ENCODE results near the gene TSEN2.

TSEN2 gene

DNA sequence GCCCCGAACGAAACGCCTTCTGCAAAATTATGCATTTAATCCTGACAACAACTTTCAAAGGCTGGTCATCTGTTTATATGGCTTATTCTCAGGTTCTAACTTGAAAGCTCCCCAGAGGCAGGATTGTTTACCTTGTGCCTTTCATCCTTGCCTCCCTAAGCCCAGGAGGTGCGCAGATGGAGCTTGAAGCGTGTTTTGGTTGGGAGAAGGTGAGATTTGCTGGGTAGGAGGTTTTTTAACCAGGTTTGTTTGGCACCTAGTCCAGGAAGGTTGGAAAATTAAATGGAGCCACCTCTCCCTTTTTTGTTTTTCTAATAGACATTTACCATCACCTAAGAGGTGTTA lies 675 bp downstream of the TSEN2 start:
- DNase-seq (ENCODE audit: insufficient read length, low spot score) (no peak), FAIRE-seq (no peak)
- TF ChIP-seq, protein P1, sequence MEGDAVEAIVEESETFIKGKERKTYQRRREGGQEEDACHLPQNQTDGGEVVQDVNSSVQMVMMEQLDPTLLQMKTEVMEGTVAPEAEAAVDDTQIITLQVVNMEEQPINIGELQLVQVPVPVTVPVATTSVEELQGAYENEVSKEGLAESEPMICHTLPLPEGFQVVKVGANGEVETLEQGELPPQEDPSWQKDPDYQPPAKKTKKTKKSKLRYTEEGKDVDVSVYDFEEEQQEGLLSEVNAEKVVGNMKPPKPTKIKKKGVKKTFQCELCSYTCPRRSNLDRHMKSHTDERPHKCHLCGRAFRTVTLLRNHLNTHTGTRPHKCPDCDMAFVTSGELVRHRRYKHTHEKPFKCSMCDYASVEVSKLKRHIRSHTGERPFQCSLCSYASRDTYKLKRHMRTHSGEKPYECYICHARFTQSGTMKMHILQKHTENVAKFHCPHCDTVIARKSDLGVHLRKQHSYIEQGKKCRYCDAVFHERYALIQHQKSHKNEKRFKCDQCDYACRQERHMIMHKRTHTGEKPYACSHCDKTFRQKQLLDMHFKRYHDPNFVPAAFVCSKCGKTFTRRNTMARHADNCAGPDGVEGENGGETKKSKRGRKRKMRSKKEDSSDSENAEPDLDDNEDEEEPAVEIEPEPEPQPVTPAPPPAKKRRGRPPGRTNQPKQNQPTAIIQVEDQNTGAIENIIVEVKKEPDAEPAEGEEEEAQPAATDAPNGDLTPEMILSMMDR (IDR thresholded peaks at IDR 0.05; ENCODE audit: insufficient read depth, missing control alignments) = no peak

DNA sequence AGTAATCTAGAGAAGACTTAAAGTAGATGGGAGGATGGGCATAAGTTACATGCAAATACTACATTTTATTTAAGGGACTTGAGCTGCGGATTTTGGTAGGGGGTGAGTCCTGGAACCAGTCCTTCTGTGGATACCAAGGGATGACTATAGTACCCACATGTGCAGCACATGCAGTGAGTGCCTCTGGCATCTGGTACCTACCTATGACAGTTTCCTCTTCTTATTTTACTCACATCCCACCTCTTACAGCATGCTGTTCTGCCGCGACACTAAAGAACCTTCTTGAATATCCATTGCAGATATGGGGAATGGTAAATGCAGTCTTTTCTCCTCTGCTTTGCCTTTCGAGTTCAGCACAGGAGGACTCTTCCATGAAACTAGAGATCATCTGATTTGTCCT lies 1.7 kb downstream of the TSEN2 start:
- FAIRE-seq (no peak), DNase-seq (ENCODE audit: insufficient read length, low spot score) (no peak)
- TF ChIP-seq, protein P1 (IDR thresholded peaks at IDR 0.05; ENCODE audit: insufficient read depth, missing control alignments) = no peak

DNA sequence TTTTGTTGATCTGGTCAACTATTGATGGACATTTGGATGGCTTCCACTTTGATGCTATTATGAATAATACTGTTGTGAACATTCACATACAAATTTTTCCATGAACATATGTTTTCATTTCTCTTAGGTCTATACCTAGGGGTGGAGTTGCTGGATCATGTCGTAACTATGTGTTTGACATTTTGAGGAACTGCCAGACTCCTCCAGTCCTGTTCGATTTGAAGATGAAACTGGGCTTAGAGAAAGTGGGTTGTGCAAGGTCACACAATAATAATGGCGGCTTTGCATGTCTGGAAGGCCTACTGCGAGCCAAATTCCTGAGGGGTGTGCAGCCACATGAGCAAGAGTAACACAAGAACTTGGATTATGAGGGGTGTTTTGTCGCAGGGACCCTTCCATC lies 2.6 kb downstream of the TSEN2 start:
- FAIRE-seq (no peak), DNase-seq (ENCODE audit: insufficient read length, low spot score) (no peak)
- TF ChIP-seq, protein P1 (IDR thresholded peaks at IDR 0.05; ENCODE audit: insufficient read depth, missing control alignments) = no peak

DNA sequence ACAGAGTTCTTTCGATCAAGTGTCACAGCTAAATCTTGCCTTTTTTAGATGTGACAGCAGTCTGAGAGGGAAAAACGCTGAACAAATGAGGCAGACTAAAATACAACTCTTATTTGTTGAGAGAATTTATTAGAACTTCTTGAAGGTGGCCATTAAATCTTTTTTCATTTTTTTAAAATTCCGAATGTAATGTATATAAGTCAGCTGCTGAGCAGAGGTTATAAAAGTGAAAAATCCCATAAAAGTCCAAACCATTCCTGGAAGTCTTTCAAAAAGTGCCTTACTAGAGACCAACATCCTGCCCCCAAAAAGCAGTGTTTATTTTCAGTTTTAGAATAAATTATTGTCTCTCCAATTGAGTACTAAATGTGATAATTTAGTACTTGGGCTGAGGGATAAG lies 3.1 kb downstream of the TSEN2 start:
- FAIRE-seq (no peak), DNase-seq (ENCODE audit: insufficient read length, low spot score) (no peak)
- TF ChIP-seq, protein P1 (IDR thresholded peaks at IDR 0.05; ENCODE audit: insufficient read depth, missing control alignments) = no peak

DNA sequence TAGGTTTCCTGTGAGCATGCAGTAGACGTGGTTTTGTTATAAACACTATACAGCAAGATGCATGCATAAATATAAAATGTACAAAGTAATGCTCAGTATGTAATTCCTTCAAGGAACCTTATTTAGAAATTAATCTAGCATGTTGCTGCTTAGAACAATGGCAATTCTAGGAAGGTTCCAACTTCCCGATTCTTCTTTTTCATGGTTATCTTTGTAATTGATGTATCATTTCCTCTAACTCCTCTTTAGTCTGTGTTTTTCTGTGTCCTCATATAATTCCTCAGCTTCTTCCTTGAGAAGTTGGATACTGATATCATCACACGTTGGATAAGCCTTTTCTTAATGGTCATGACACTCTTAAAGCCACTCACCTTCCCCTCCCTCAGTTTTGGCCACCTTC lies 3.5 kb downstream of the TSEN2 start:
- FAIRE-seq (no peak), DNase-seq (ENCODE audit: insufficient read length, low spot score) (no peak)
- TF ChIP-seq, protein P1 (IDR thresholded peaks at IDR 0.05; ENCODE audit: insufficient read depth, missing control alignments) = no peak

DNA sequence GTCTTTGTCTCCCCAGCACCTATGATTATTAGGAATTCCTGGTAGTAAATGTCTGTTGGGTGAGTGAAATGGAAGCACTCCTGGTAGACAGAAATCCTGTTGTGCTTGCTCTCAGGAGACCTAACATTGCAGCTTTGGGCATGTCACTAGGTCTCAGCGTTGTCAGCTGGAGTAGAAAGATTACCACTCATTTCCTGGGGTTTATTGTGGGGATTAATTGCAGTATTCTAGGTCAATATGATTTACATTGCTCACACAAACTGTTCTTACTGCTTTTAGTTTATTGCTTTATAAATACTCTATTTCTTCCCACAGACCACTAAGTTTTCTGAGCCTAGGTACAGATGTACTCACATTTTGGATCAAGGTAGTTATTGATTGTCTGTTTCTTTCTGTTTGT lies 5.1 kb downstream of the TSEN2 start:
- DNase-seq (ENCODE audit: insufficient read length, low spot score) = no peak
- TF ChIP-seq, protein P1 (IDR thresholded peaks at IDR 0.05; ENCODE audit: insufficient read depth, missing control alignments) = no peak
- FAIRE-seq = no peak

DNA sequence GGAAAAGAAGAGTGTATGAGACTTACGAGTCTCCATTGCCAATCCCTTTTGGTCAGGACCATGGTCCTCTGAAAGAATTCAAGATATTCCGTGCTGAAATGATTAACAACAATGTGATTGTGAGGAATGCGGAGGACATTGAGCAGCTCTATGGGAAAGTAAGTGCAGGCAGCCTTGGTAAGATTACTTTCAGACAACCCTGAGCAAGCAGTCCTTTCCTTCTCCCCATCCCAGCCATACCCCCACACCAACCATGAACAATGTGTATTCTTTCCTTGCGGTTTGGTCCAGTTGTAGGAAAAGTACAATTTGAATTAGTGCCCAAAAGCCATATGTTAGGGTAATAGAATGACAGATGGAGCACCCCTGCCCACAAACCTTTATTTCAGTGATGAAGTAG lies 5.6 kb downstream of the TSEN2 start:
- FAIRE-seq = no peak
- DNase-seq (ENCODE audit: insufficient read length, low spot score) = no peak
- TF ChIP-seq, protein P1 (IDR thresholded peaks at IDR 0.05; ENCODE audit: insufficient read depth, missing control alignments) = no peak
